GM23338 (cell line): ENCODE measurements around the gene ITCH. TPM values are rescaled to one million over a fixed set of nuclear protein-coding genes. Genes with fewer than 3 reads are reported as not detected.

Experiments
- ATAC-seq: fragments of 200-7000 bp; cut with Tn5 transposase; 3 replicates; pipeline ENCODE4 v1.9.1; 2020
- DNase-seq: peaks from one replicate; pipeline ENCODE4 v3.0.0-alpha.2; 2015; ENCODE audit warnings: low spot score
- H2AFZ ChIP-seq: fragments of 200-600 bp; sonication (generic); 2 replicates; pipeline ENCODE4 v1.8.0; 2016; ENCODE audit warnings: antibody characterized with exemption, mild to moderate bottlenecking, moderate library complexity
- H3F3A ChIP-seq: fragments of 200-600 bp; sonication (generic); replicated peaks from 2 replicates; pipeline ENCODE4 v1.8.0; 2017; ENCODE audit warnings: antibody characterized with exemption, mixed run types, low read depth
- H3K27ac ChIP-seq: fragments of 200-600 bp; sonication (generic); 2 replicates; pipeline ENCODE4 v1.6.1; 2016; ENCODE audit warnings: low read depth
- H3K27me3 ChIP-seq: fragments of 200-600 bp; sonication (generic); 2 replicates; pipeline ENCODE4 v1.8.0; 2016; ENCODE audit warnings: mild to moderate bottlenecking, mixed run types, moderate library complexity; ENCODE audit not compliant: insufficient read depth
- H3K36me3 ChIP-seq: fragments of 200-600 bp; sonication (generic); 2 replicates; pipeline ENCODE4 v1.8.0; 2016; ENCODE audit warnings: mild to moderate bottlenecking; ENCODE audit not compliant: insufficient read depth
- H3K4me1 ChIP-seq: fragments of 200-600 bp; sonication (generic); 2 replicates; pipeline ENCODE4 v1.8.0; 2016; ENCODE audit warnings: mild to moderate bottlenecking, moderate library complexity; ENCODE audit not compliant: insufficient read depth
- H3K4me2 ChIP-seq: fragments of 200-600 bp; sonication (generic); 2 replicates; pipeline ENCODE4 v1.7.1; 2017; ENCODE audit warnings: mixed run types
- H3K4me3 ChIP-seq: fragments of 200-600 bp; sonication (generic); 2 replicates; pipeline ENCODE4 v1.6.1; 2016; ENCODE audit warnings: mixed run types
- H3K79me2 ChIP-seq: fragments of 200-600 bp; sonication (generic); replicated peaks from 2 replicates; pipeline ENCODE4 v1.8.0; 2017; ENCODE audit warnings: mild to moderate bottlenecking; ENCODE audit not compliant: insufficient read depth
- H3K9me2 ChIP-seq: fragments of 200-600 bp; sonication (generic); 2 replicates; pipeline ENCODE4 v1.8.0; 2017; ENCODE audit not compliant: insufficient read depth
- H4K20me1 ChIP-seq: fragments of 200-600 bp; sonication (generic); replicated peaks from 2 replicates; pipeline ENCODE4 v1.8.0; 2017; ENCODE audit warnings: mild to moderate bottlenecking; ENCODE audit not compliant: insufficient read depth
- H3K27ac Mint-ChIP-seq: 2 replicates; pipeline ENCODE4 v1.8.0; 2020; ENCODE audit warnings: inconsistent platforms, mild to moderate bottlenecking, moderate library complexity, mixed read lengths
- H3K27me3 Mint-ChIP-seq: 3 replicates; pipeline ENCODE4 v1.8.0; 2022; ENCODE audit warnings: low read depth, mild to moderate bottlenecking, moderate library complexity, mixed read lengths, inconsistent platforms; ENCODE audit not compliant: insufficient read depth, poor library complexity
- H3K36me3 Mint-ChIP-seq: 3 replicates; pipeline ENCODE4 v1.8.0; 2021; ENCODE audit warnings: low read depth, mild to moderate bottlenecking, inconsistent platforms, moderate library complexity, mixed read lengths
- H3K4me1 Mint-ChIP-seq: 3 replicates; pipeline ENCODE4 v1.8.0; 2020; ENCODE audit warnings: mild to moderate bottlenecking, inconsistent platforms, mixed read lengths
- H3K4me3 Mint-ChIP-seq: 3 replicates; pipeline ENCODE4 v1.8.0; 2021; ENCODE audit warnings: moderate library complexity, mild to moderate bottlenecking, inconsistent platforms, mixed read lengths
- H3K9me3 Mint-ChIP-seq: 3 replicates; pipeline ENCODE4 v1.8.0; 2020; ENCODE audit warnings: moderate library complexity, mild to moderate bottlenecking, inconsistent platforms, mixed read lengths
- EZH2phosphoT487 ChIP-seq: fragments of 200-600 bp; sonication (generic); IDR thresholded peaks from one replicate; pipeline ENCODE4 v1.8.1; 2018; ENCODE audit warnings: antibody characterized with exemption; ENCODE audit not compliant: unreplicated experiment
- JUNB ChIP-seq: IDR thresholded peaks from one replicate; pipeline ENCODE4 v1.6.1; 2016; ENCODE audit warnings: antibody characterized with exemption; ENCODE audit not compliant: unreplicated experiment
- POLR2AphosphoS5 ChIP-seq: IDR thresholded peaks from 2 replicates; pipeline ENCODE4 v1.6.1; 2016; ENCODE audit warnings: antibody characterized with exemption, low read depth
- ZNF114 ChIP-seq: fragments of 250-450 bp; sonication (Bioruptor Pico); IDR thresholded peaks from 2 replicates; pipeline ENCODE4 v1.5.0; 2020; ENCODE audit warnings: mild to moderate bottlenecking, moderate library complexity
- ZNF331 ChIP-seq: fragments of 250-450 bp; sonication (Bioruptor Pico); IDR thresholded peaks from 2 replicates; pipeline ENCODE4 v1.5.0; 2020; ENCODE audit warnings: low read depth, mild to moderate bottlenecking, moderate library complexity
- polyA plus RNA-seq: library from polyadenylated mRNA; unstranded; fragments of >200 nt; fragmentation: Nextera tagmentation; extraction: Ambion mirVana; gene quantifications from 2 replicates; pipeline ENCODE4 v1.2.1, GENCODE V29; 2016
- total RNA-seq: library from RNA; depleted of rRNA; stranded (reverse); fragments of >200 nt; shearing (Covaris generic); gene quantifications from 2 replicates; pipeline ENCODE4 v1.2.3, GENCODE V29; 2014
- TF ChIP-seq, protein P1 (sequence below), 2 experiments: fragments of 200-600 bp in 1 of 2; sonication (generic) in 1 of 2; conservative IDR thresholded peaks; 2 replicates each; pipeline versions ENCODE4 v1.5.1 to v1.6.1; 2016 to 2017; ENCODE audit warnings: antibody characterized with exemption in 2 of 2, low read depth in 2 of 2, mild to moderate bottlenecking in 2 of 2, moderate library complexity in 1 of 2

ITCH gene
- total and polyA plus RNA-seq, 2 experiments from 2014 or later: 16.4 to 31.6 TPM

DNA sequence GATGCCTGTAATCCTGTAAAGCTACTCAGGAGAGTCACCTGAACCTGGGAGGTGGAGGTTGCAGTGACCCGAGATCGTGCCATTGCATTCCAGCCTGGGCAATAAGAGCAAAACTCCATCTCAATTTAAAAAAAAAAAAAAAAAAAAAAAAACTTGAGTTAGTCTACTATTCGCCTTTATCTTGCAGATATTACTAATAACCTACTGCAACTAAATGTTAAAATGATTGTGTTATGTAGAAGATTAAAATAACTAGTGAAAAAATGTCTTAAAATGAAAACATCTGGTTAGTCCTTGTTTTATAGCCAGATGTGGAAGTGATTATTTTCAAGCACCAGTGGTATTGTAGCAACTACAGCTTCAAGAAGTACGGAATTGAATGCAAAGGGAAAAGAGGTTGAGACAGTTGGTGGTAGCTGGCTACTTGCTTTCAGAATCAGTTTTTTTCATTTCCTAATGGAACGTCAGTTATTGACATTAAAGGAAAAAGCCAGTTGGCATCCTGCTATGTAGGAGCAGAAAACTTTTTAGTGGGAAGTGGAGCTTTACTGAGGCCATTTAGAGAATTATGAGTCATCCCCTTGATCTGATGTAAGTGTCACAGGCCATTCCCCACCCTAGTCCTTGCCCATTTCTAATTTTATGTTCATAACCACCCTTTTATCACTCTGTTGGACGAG lies 109.3 kb downstream of the ITCH start:
- ATAC-seq (no peak), DNase-seq (no peak)
- Mint-ChIP-seq H3K9me3 (peaks cover 5% of the 10 kb centered on the region; the same call in 1 of the 3 replicates), H3K4me3 (no peak overlapping the region), H3K36me3 (peaks cover 48% of the 10 kb centered on the region), H3K27me3 (no peaks in the 10 kb centered on the region), H3K27ac (no peak overlapping the region), H3K4me1 (no peaks in the 10 kb centered on the region)
- Histone ChIP-seq H3K4me3 (no peak overlapping the region), H3F3A (0 out of 2 replicates have a peak, but pooled peaks cover 5% of the 10 kb centered on the region), H3K36me3 (peaks cover 6% of the 10 kb centered on the region; the same call in 1 of the 2 replicates), H4K20me1 (peaks cover 10% of the 10 kb centered on the region; the same call in 1 of the 2 replicates), H3K79me2 (no peaks in the 10 kb centered on the region), H2AFZ (no peak overlapping the region), H3K4me1 (no peaks in the 10 kb centered on the region), H3K4me2 (no peak overlapping the region), H3K27ac (0 out of 2 replicates have a peak overlapping the region, but pooled peaks have one; percentile 20), H3K9me2 (no peaks in the 10 kb centered on the region), H3K27me3 (no peaks in the 10 kb centered on the region)
- TF ChIP-seq EZH2phosphoT487 (no peak), POLR2AphosphoS5 (no peak)

DNA sequence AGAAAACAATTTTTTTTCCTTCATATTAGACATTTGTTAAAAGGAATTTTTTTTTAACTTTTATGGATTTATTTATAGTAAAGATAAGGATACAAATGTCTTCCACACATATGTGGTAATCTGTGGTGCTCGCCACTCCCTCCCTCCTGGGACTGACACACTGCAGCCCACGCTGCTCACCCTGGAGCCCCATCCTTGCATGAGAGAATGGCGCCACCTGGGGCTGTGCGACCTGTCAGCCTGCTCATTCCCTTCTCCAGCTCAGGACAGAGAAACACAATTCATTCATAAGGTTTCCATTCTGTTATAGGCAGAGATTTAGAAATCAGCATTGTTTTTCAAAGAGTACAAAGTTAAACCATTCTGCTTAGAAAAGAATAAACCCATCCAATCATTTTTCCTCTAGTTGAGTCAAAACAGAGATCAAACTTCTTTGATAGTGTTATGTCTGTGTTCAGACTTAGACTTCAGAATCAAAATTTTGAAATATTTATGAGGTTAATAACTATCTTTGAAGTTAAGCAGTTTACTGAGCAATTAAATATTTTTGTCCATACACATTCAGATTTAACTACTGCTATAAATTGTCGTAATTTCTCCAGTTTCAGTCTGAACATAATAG lies 110.3 kb downstream of the ITCH start:
- no peak overlapping the region for H3K27ac Mint-ChIP-seq
- Histone ChIP-seq H3K27me3 (no peaks in the 10 kb centered on the region), H3K79me2 (no peaks in the 10 kb centered on the region), H2AFZ (no peak overlapping the region), H3K4me1 (no peaks in the 10 kb centered on the region), H3K4me2 (no peak overlapping the region), H3F3A (0 out of 2 replicates have a peak, but pooled peaks cover 5% of the 10 kb centered on the region), H3K27ac (no peak overlapping the region), H3K9me2 (no peaks in the 10 kb centered on the region), H4K20me1 (peaks cover 10% of the 10 kb centered on the region; the same call in 1 of the 2 replicates), H3K4me3 (no peak overlapping the region), H3K36me3 (peaks cover 12% of the 10 kb centered on the region; the same call in 1 of the 2 replicates)
- H3K4me3 Mint-ChIP-seq: no peak overlapping the region
- TF ChIP-seq, protein P1, sequence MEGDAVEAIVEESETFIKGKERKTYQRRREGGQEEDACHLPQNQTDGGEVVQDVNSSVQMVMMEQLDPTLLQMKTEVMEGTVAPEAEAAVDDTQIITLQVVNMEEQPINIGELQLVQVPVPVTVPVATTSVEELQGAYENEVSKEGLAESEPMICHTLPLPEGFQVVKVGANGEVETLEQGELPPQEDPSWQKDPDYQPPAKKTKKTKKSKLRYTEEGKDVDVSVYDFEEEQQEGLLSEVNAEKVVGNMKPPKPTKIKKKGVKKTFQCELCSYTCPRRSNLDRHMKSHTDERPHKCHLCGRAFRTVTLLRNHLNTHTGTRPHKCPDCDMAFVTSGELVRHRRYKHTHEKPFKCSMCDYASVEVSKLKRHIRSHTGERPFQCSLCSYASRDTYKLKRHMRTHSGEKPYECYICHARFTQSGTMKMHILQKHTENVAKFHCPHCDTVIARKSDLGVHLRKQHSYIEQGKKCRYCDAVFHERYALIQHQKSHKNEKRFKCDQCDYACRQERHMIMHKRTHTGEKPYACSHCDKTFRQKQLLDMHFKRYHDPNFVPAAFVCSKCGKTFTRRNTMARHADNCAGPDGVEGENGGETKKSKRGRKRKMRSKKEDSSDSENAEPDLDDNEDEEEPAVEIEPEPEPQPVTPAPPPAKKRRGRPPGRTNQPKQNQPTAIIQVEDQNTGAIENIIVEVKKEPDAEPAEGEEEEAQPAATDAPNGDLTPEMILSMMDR (conservative IDR thresholded peaks at IDR 0.05; ENCODE audit: low read depth in 2 of 2): peak; percentile 60 to 79
- TF ChIP-seq JUNB: no peak
- peak; percentile 71 for DNase-seq
- ATAC-seq: peak; percentile 96
- no peaks in the 10 kb centered on the region for H3K4me1 Mint-ChIP-seq
- peaks cover 57% of the 10 kb centered on the region for H3K36me3 Mint-ChIP-seq
- H3K9me3 Mint-ChIP-seq: peaks cover 5% of the 10 kb centered on the region; the same call in 1 of the 3 replicates
- H3K27me3 Mint-ChIP-seq: no peaks in the 10 kb centered on the region

DNA sequence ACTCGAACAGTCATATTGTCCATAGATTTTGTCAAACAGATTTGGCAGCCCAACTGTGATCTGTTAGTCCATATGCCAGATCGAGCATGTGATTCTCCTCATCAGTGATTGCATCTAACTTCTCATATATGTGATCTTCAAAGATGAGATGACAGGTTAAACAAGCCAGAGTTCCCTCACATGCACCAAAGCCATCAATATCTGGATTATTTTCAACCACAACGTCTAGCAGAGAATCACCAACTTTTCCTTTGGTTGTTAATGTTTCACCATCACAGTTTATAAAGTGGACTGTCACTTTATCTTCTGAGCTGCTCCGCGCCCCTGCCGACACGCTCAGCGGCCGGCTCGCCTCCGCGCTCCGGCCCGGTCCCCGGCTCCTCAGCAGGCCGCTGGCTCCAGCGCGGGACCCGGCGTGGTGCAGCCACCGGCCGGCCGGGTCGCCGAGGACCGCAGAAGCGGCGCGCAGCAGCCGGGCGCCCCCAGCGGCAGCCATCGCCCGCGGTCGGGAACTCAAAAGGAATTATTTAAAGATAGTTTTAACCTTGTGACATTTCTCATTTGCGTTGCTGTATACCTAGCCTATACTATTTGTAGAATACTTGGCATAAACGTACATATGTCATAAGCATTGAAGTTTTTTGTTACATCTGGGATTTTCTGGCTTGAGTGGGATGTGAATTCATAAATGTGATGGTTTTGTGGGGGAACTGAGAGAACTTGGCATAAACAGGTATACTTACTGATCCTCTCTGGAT lies 113.1 kb downstream of the ITCH start:
- Mint-ChIP-seq H3K4me3 (no peak overlapping the region), H3K27ac (no peak overlapping the region), H3K27me3 (no peaks in the 10 kb centered on the region), H3K9me3 (peaks cover 5% of the 10 kb centered on the region; the same call in 1 of the 3 replicates), H3K4me1 (no peaks in the 10 kb centered on the region), H3K36me3 (peaks cover 77% of the 10 kb centered on the region)
- Histone ChIP-seq H4K20me1 (peaks cover 4% of the 10 kb centered on the region; the same call in 1 of the 2 replicates), H3K27me3 (no peaks in the 10 kb centered on the region), H3K36me3 (peaks cover 32% of the 10 kb centered on the region), H3K4me2 (no peak overlapping the region), H3K9me2 (no peaks in the 10 kb centered on the region), H3K27ac (no peak overlapping the region), H3K4me1 (no peaks in the 10 kb centered on the region), H3F3A (0 out of 2 replicates have a peak, but pooled peaks cover 5% of the 10 kb centered on the region), H3K79me2 (0 out of 2 replicates have a peak, but pooled peaks cover 4% of the 10 kb centered on the region), H2AFZ (no peak overlapping the region), H3K4me3 (no peak overlapping the region)
- ATAC-seq (peak; percentile 97), DNase-seq (peak; percentile 60)
- TF ChIP-seq ZNF331 (no peak), ZNF114 (CRISPR knock-in tag) (no peak)
- TF ChIP-seq, protein P1 (conservative IDR thresholded peaks at IDR 0.05; ENCODE audit: low read depth in 2 of 2): peak in 1 of 2 experiments; percentile 49; a peak in 3 of 4 replicates
